ENCODE results near the gene MGAT4B. TPM values are rescaled to one million over a fixed set of nuclear protein-coding genes. Genes with fewer than 3 reads are reported as not detected.
"Not testable (repeated sequence)": the region's sequence is repeated elsewhere in the genome, so short reads cannot be mapped to it uniquely, and the experiment has no call there.

Gene MGAT4B
- total RNA-seq, 1 experiment from 2014 or later: 87.6 TPM

DNA sequence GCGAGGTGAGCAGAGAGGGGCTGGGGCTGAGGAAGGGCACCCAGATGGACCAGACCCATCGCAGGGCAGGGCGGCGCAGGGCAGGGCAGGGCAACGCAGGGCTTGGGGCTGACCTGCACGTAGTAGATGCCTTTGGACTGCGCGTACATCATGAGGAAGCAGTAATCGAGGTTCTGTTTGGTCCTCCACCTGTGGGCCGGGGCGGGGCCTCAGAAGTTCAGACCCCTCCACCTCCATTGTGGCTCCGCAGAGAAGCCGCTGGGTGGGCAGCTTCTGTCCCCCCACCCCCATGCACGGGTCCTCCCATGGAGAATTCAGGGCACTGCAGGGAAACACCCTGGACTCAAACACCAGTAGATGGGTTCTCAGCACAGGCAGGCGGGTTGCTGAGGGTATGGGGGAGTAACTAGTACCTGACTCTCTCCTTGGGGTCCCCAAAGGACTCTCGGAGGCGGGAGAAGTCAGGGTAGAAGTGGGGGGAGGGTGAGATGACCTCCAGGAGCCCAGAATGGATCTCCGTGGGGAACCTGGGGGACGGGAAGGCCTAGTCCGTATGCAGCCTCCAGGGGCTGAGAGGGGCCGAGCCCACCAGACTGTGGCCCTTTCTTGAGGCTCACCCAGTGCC is 6.5 kb downstream of the MGAT4B start:
- in situ Hi-C loops (cut with HindIII; ENCODE audit: low pct_unique_long_range_greater_than_20kb, low sequenced_read_pairs): no loop called here
- no peak for DNase-seq (ENCODE audit: low read depth, low spot score)

DNA sequence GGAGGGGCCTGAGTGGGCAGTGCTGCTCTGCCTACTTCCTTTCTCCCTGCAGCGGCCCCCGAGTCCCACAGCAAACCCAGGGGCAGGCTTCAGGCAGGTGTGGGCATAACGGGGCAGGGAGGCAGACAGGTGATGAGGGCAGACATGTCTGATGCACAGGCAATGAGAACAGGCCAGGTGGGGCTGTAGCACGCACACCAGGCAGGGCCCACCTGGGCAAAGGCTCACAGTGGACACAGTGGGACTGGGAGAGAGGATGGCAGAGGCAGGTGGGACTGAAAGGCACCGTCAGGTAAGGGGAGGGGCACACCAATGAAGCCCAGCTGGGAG is 7.1 kb downstream of the MGAT4B start:
- in situ Hi-C loops (cut with HindIII; ENCODE audit: low pct_unique_long_range_greater_than_20kb, low sequenced_read_pairs): no loop called here
- no peak for DNase-seq (ENCODE audit: low read depth, low spot score)

DNA sequence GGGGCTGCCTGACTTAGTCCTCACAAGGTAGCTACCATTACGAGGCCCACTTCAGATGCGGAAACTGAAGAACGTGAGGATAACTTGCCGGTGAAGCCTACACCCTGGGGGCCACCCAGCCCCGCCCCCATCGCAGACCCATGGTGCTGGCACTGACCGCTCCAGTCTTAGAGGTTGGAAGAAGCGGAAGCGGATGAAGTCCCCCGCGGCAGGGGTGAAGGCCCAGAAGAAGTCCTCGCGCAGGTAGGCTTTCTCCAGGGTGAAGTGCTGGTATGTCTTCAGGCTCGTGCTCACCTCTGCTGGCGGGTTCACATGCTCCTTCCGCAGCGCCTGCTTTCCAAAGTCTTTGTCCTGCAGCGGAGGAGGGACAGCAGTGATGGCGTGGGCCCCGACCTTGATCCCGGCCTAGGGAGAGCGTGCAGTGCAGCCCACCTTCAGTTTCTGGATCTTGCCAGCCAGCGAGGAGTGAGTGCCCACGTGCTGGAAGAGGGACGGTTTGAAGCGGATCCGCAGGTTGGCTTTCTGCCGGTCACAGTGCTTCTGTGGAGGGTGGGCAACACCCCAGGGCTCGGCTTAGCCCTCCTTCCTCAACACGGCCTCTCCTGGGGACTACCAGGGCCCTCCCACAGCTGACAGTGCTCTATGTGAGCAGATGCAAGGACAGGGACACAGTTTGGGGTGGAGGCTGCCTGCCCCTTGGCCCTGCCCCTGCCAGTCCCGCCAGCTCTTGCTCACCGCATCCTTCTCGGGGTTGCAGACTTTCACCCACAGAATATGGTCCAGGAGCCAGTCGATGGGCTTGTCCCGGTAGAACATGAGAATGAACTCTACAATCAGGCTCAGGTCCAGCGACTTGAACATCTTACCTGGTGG is 7.7 kb downstream of the MGAT4B start:
- no peak for DNase-seq (ENCODE audit: low read depth, low spot score)
- in situ Hi-C loops (cut with HindIII; ENCODE audit: low pct_unique_long_range_greater_than_20kb, low sequenced_read_pairs): no loop called here

DNA sequence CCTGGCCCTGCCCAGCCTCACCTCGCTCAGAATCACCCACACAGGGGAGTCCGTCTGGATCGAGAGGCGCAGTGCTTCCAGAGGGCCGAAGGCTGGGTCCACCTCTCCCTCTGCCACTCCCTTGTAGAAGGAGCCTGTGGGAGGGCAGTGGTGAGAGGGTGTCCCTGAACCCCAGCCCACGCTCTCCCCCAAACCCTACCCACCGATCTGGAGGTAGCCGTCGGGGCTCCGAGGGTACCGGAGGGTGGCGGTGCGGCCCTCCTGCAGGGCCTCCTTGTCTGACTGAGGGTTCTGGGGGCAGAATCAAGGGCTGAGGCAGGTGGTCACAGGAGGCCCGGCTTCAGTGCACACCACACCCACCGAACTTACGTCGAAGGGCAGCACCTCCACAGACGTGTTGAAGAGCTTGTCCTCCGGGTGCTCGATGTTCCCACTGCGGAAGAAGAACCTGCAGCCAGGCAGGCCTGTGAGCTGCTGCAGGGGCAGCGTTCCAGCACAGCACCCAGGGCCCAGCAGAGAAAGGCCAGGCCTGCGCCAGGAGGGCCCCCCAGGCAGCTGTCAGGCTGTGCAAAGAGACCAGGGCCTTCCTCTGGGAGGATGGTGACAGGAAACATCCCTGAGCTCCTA is 8.4 kb downstream of the MGAT4B start:
- in situ Hi-C loops (cut with HindIII; ENCODE audit: low pct_unique_long_range_greater_than_20kb, low sequenced_read_pairs): no loop called here
- no peak for DNase-seq (ENCODE audit: low read depth, low spot score)

DNA sequence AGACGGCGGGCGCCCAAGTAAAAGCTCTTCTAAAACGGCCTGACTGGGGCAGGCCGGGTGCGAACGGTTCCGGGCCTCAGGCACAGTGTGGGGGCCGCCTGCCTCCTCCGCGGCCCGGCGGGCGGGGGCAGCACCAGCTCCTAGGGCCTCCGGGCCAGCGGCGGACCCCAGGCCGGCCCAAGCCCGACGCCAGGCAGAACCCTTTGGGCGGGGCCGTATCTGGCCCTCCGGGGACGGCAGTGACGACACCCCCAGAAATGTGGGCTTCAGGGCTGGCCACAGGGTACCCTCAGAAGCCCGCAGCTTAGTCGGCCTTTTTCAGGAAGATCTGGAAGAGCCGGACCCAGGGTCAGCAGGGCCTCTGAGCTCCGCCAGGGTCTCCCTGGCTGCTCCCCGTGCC is 8.9 kb downstream of the MGAT4B start:
- in situ Hi-C loops (cut with HindIII; ENCODE audit: low pct_unique_long_range_greater_than_20kb, low sequenced_read_pairs): no loop called here
- no peak for DNase-seq (ENCODE audit: low read depth, low spot score)

DNA sequence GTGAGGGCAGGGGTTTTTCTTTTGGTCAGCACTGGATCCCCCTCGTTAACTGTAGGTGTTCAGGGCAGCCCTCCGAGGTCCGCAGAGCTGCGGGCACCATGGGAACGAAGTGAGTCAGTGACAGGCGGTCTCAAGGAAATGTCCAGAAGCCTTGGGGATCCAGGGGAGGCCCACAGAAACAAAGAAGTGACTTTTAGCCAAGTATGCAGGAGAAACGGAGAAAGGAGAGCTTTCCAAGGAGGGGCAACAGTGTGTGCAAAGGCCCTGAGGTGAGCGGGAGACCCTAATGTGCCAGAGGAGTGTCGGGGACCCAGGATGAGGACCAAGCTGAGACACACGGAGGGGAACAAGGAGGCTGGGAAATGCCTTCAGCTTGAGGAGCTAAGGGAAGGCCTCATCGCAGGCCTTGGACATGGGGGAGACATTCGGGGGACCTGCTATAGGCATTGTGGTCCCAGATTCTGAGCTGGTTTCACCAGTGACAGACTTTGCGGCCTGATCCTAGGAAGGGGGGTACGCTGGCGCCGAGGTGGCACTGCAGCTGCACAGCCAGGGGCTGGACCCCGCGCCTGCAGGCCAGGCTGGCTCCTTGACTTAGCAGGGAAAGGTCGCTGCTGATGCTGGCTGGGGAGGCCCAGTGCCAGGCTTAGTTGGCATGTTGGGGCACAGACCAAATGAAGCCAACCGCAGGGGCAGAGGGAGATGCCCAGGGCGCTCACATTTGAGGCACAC is 9.6 kb downstream of the MGAT4B start:
- DNase-seq (ENCODE audit: low read depth, low spot score): no peak

DNA sequence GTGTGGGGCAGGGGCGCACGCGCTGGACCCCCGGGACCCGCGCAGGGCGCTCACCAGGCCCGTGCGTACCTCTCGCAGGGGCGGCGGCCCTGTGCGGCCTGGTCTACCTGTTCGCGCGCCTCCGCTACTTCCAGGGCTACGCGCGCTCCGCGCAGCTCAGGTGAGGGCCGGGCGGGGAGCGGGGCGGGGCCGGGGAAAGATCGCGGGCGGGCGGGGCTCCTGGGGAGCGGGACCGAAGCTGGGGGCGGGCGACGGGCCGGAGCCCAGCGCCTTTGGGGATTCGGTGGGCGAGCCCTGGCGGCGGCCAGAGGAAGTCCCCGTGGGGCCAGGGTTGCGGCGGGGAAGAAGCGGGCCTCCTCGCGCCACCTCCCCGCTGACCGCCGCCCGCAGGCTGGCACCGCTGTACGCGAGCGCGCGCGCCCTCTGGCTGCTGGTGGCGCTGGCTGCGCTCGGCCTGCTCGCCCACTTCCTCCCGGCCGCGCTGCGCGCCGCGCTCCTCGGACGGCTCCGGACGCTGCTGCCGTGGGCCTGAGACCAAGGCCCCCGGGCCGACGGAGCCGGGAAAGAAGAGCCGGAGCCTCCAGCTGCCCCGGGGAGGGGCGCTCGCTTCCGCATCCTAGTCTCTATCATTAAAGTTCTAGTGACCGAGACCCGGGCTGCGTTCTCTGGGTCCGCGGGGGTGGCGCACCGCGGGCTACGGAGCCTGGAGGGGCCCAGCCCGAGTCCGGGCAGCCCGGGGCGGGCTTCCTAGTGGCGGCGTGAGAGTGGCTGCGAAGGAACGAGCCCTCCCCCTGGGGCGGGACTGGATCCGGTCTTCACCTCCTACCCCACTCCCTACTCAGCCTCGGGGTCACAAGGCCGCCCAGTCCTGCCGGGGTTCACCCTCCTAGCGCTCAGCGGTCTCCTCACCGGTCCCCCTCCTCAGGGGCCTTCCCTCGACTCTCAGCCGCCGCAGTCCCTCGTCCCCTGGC is 10.5 kb downstream of the MGAT4B start:
- in situ Hi-C loops (cut with HindIII; ENCODE audit: low pct_unique_long_range_greater_than_20kb, low sequenced_read_pairs): no loop called here
- peak; percentile 62 for DNase-seq (ENCODE audit: low read depth, low spot score)

More for the DNA sequence above, 9.6 kb downstream of the MGAT4B start:
- in situ Hi-C loops (cut with HindIII; ENCODE audit: low pct_unique_long_range_greater_than_20kb, low sequenced_read_pairs): no loop called here

DNA sequence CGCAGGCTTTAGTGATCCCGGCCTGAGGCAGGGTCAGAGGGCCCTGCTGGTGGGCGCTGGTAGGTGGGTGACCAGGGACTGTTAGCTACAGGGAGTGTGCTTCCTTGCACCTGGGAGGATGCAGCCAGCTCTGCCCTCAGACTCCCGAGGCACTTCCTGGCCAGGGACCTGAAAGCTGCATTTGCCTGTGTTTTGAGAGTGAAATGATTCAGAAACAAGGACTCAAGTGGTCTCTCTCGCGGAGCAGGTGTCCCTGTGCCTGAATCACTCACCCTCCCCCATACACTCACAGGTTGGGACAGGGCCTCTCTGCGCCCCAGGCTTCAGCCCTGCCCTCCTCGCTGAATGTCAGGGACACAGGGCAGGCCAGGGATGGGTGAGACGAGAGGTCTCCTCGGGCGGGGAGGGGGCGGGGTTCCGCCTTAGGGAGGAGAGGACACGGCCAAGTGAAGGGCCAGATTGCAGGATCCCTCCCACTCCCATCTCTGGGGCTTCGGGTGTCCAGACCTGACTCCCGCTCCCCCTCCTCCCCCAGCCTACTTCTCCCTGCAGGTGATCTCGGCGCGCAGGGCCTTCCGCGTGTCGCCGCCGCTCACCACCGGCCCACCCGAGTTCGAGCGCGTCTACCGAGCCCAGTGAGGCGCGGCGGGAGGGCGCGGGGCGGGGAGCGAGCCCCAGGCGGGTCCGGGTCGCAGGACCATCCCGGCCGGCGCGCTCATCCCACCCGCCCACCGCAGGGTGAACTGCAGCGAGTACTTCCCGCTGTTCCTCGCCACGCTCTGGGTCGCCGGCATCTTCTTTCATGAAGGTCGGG is 11.4 kb downstream of the MGAT4B start:
- in situ Hi-C loops (cut with HindIII; ENCODE audit: low pct_unique_long_range_greater_than_20kb, low sequenced_read_pairs): no loop called here
- DNase-seq (ENCODE audit: low read depth, low spot score): no peak

DNA sequence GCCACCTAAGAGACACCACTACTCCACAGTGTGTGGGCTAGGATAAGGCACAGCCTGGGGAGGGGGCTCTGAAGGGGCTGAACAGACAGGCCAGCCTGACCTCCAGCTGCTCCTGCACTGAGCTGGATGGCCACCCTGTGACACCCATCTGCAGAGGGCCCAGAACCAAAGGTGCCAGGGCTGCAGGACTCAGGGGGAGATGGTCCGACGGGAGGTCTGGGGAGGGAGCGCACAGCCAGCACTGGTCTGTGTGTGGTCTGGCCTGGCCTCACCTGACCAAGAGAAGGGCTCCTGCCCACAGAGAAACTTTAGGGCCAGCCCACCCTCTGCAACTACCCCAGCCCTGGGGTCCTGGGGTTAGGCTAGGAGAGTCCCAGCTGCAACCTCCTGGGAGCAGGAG is 12.1 kb downstream of the MGAT4B start:
- in situ Hi-C loops (cut with HindIII; ENCODE audit: low pct_unique_long_range_greater_than_20kb, low sequenced_read_pairs): no loop called here

DNA sequence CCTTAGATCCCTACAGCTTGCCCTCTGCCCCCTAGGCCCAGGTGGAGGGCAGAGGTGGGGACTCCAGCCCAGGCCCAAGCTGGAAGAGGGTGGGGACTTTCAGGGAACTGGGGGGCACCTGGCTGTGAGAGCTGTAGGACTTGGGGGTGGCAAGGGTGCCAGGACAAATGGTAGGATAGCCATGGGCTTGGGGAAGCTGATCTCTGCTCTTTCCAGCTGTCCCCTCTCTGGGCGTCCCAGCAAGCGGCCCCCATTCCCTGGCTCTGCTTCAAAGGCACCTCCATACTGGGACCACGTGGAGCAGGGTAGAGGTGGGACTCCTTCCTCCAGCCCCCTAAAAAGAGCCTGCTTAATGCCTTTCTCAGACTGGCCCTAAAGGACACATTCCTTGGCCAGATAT is 12.5 kb downstream of the MGAT4B start:
- no peak for DNase-seq (ENCODE audit: low read depth, low spot score)
- in situ Hi-C loops (cut with HindIII; ENCODE audit: low pct_unique_long_range_greater_than_20kb, low sequenced_read_pairs): no loop called here

More for the DNA sequence above, 12.1 kb downstream of the MGAT4B start:
- no peak for DNase-seq (ENCODE audit: low read depth, low spot score)

DNA sequence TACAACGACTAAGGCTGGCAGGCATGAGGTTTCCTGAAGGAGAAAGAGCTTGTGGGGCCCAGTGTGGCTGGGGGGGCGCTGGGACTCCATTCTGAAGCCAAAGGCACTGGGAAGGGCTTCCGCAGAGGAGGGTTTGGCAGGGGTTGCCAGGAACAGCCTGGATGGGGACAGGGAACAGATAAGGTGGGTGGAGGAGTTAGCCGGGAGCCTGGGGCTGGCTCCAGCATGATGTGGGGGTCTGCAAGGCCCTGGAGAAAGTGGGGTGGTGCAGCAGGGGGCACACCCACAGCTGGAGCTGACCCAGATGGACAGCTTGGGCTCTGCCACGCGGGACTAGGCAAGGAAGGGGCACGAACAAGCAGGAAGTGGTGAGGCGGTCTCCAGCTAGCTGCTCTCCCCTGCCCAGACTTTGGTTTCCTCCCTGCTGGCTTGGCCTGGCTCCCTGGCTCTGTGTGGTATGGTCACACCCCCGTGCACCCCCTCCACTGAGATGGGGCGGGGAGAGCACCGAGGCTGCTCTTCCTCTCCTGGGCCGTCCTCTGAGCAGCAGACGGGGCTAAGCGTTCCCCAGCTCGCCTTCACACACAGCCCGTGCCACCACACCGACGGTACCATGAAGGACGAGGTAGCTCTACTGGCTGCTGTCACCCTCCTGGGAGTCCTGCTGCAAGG is 13.1 kb downstream of the MGAT4B start, which contains the start of gene LTC4S:
Gene LTC4S, plus strand, starts transcription at position 519 of the 672 bp plus-strand sequence. Its CDS starts 95 bp downstream, at position 614.
- no peak for DNase-seq (ENCODE audit: low read depth, low spot score)
- in situ Hi-C loops (cut with HindIII; ENCODE audit: low pct_unique_long_range_greater_than_20kb, low sequenced_read_pairs): no loop called here

DNA sequence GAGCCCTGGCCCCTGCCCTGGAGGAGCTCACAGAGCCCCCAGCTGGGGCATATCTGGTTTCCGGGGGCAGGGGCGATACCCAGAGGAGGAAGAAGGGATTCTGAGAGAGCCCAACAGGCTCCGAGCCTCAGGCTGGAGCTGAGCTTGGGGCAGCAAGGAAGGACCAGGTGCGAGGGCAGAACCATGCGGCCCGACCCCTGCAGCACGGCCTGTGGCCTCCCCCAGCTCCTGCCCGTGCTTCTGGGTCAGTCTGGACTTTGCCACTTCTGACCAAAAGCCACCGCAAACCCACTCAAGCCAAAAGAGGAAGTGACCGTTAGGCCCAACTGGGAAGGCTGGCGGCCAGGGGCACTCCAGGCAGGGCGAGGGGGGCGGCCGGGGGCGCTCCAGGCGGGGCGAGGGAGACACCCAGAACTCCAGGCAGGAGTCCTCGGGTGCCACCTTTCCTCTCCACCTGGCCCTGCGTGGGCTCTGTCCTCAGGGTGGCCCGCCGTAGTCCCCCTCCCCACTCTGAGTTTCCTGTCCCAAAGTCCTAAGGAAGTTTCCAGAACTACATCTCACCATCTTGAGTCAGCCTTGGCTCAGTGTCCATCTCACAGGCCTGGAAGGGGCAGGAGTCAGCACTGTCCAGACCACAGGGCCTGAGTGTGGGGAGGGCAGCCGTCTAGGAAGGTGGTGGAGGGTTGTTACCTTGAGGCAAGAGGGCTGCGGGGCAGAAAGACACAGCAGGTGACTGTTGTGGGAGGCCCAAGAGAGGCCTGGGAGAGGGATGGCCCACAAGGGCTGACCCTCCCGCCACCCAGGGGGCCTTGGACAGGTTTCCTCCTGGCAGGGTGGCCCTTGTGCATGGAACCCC is 13.8 kb downstream of the MGAT4B start:
- no peak for DNase-seq (ENCODE audit: low read depth, low spot score)
- in situ Hi-C loops (cut with HindIII; ENCODE audit: low pct_unique_long_range_greater_than_20kb, low sequenced_read_pairs): no loop called here

DNA sequence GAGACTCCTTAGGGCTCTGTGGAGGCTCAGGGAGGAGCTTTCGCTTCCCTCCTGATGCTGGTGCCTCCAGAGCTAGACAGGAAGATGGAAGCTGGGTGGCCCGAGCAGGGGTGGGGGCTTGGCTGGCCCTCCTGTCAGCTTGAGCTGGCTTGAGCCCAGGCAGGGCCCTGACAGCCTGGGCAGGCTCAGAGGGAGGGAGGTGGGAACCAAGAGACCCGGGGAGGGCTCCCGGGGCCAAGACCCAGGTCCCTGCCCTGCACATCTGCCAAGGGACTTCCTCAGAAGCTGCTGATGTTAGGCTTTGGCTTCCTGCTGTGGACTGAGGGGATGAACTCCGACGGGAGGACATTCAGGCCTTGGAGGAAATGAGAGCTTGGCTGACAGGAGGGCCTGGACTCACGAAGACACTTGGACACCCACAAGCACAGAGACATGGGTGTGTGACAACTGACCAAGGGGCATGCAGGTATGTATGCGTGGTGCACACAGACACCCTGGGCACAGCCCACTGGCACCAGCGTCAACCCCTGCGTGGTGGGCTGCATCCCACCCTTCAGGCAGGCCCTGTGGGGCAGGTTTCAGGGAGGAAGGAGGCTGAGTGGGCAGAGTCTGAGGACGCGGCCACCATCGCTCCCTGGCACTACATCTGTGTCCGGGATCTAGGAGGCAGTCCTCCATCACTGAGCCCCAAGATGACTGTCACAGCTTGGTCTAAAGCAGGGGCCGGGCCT is 14.6 kb downstream of the MGAT4B start:
- no peak for DNase-seq (ENCODE audit: low read depth, low spot score)
- in situ Hi-C loops (cut with HindIII; ENCODE audit: low pct_unique_long_range_greater_than_20kb, low sequenced_read_pairs): no loop called here

DNA sequence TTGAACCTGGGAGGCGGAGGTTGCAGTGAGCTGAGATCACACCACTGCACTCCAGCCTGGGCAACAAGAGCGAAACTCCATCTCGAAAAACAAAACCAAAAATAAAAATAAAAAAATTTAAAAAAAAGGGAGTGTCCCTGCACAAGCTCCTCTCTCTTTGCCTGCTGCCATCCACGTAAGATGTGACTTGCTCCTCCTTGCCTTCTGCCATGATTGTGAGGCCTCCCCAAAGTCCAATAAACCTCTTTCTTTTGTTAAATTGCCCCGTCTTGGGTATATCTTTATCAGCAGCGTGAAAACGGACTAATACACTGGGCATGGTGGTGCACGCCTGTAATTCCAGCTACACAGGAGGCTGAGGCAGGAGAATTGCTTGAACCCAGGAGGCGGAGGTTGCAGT is 17.4 kb downstream of the MGAT4B start:
- in situ Hi-C loops (cut with HindIII; ENCODE audit: low pct_unique_long_range_greater_than_20kb, low sequenced_read_pairs); DNase-seq (ENCODE audit: low read depth, low spot score): not testable (repeated sequence)
